Memory B cell (primary cell): ENCODE data around the gene GLYATL1B.
"Not testable (repeated sequence)": the region's sequence is repeated elsewhere in the genome, so short reads cannot be mapped to it uniquely, and the experiment has no call there.

Experiments
- ATAC-seq: fragments of 150-1000 bp; cut with Tn5 transposase; 2 replicates; pipeline ENCODE4 v1.10.0; 2021; ENCODE audit warnings: low read depth, mild to moderate bottlenecking, moderate library complexity
- DNase-seq, 2 donors: peaks; one replicate each; pipeline ENCODE4 v3.0.0; 2022; ENCODE audit warnings: low spot score in 2 of 2
- H3K27ac Mint-ChIP-seq: one replicate; pipeline ENCODE4 v1.8.0; 2022; ENCODE audit warnings: mild to moderate bottlenecking, moderate library complexity, mixed read lengths
- H3K27me3 Mint-ChIP-seq: one replicate; pipeline ENCODE4 v1.8.0; 2022; ENCODE audit warnings: mixed read lengths
- H3K36me3 Mint-ChIP-seq: one replicate; pipeline ENCODE4 v1.8.0; 2022; ENCODE audit warnings: mild to moderate bottlenecking, mixed read lengths
- H3K4me1 Mint-ChIP-seq: one replicate; pipeline ENCODE4 v1.8.0; 2022; ENCODE audit warnings: mixed read lengths
- H3K4me3 Mint-ChIP-seq: one replicate; pipeline ENCODE4 v1.8.0; 2022; ENCODE audit warnings: mild to moderate bottlenecking, moderate library complexity, mixed read lengths
- H3K9me3 Mint-ChIP-seq: one replicate; pipeline ENCODE4 v1.8.0; 2022; ENCODE audit warnings: mixed read lengths

The GLYATL1B gene

GRCh38 chr11:59086007-59086406, at the start of gene GLYATL1B:
Gene GLYATL1B (plus strand): TSS chr11:59086307. CDS start chr11:59086307, 0 bp downstream.
- not testable (repeated sequence) for H3K27me3 Mint-ChIP-seq, ATAC-seq, H3K4me3 Mint-ChIP-seq, H3K27ac Mint-ChIP-seq, H3K9me3 Mint-ChIP-seq, DNase-seq
- H3K4me1 Mint-ChIP-seq, result peaks cover 22% of the 10 kb centered on the region
- peaks cover 15% of the 10 kb centered on the region for H3K36me3 Mint-ChIP-seq

GRCh38 chr11:59036542-59036941, 49.6 kb upstream of the GLYATL1B start:
- H3K27ac Mint-ChIP-seq, ATAC-seq, H3K4me3 Mint-ChIP-seq, H3K27me3 Mint-ChIP-seq, H3K9me3 Mint-ChIP-seq, DNase-seq, H3K4me1 Mint-ChIP-seq: not testable (repeated sequence)
- H3K36me3 Mint-ChIP-seq, result peaks cover 16% of the 10 kb centered on the region

- H3K4me1 Mint-ChIP-seq, H3K9me3 Mint-ChIP-seq, H3K4me3 Mint-ChIP-seq, ATAC-seq, H3K27me3 Mint-ChIP-seq, H3K27ac Mint-ChIP-seq, DNase-seq: not testable (repeated sequence)
- peaks cover 16% of the 10 kb centered on the region for H3K36me3 Mint-ChIP-seq
These were observed 48.7 kb upstream of the GLYATL1B start for GRCh38 chr11:59037434-59037833.

- Mint-ChIP-seq H3K9me3 (no peaks in the 10 kb centered on the region), H3K4me1 (peaks cover 2% of the 10 kb centered on the region), H3K4me3 (no peak overlapping the region), H3K27me3 (no peaks in the 10 kb centered on the region), H3K27ac (no peak overlapping the region), H3K36me3 (peaks cover 23% of the 10 kb centered on the region)
- DNase-seq, result no peak
- ATAC-seq, result no peak
These were observed 45.5 kb upstream of the GLYATL1B start for GRCh38 chr11:59040607-59041006.

GRCh38 chr11:59051383-59051782, 34.7 kb upstream of the GLYATL1B start:
- DNase-seq (peak in 1 of 2 donors; percentile 19), ATAC-seq (peak; percentile 93)
- H3K27ac Mint-ChIP-seq, result peak overlapping the region; percentile 58
- not testable (repeated sequence) for H3K9me3 Mint-ChIP-seq, H3K27me3 Mint-ChIP-seq
- H3K4me3 Mint-ChIP-seq, result peak overlapping the region; percentile 67
- peaks cover 31% of the 10 kb centered on the region for H3K4me1 Mint-ChIP-seq
- H3K36me3 Mint-ChIP-seq, result peaks cover 29% of the 10 kb centered on the region

GRCh38 chr11:59052355-59052754, 33.8 kb upstream of the GLYATL1B start:
- H3K4me1 Mint-ChIP-seq, result peaks cover 36% of the 10 kb centered on the region
- not testable (repeated sequence) for H3K9me3 Mint-ChIP-seq, ATAC-seq, H3K4me3 Mint-ChIP-seq, DNase-seq, H3K27me3 Mint-ChIP-seq
- peak overlapping the region; percentile 75 for H3K27ac Mint-ChIP-seq
- H3K36me3 Mint-ChIP-seq, result peaks cover 29% of the 10 kb centered on the region

GRCh38 chr11:59053387-59053786, 32.7 kb upstream of the GLYATL1B start:
- Mint-ChIP-seq H3K4me1 (peaks cover 39% of the 10 kb centered on the region), H3K27me3 (no peaks in the 10 kb centered on the region), H3K36me3 (peaks cover 27% of the 10 kb centered on the region), H3K4me3 (peak overlapping the region; percentile 22), H3K27ac (peak overlapping the region; percentile 75), H3K9me3 (peaks cover 2% of the 10 kb centered on the region)
- DNase-seq (peak; percentile 52 to 58), ATAC-seq (peak; percentile 43)

GRCh38 chr11:59058120-59059033, 27.7 kb upstream of the GLYATL1B start:
- ATAC-seq, result peak; percentile 88
- H3K9me3 Mint-ChIP-seq, H3K27me3 Mint-ChIP-seq, H3K36me3 Mint-ChIP-seq: not testable (repeated sequence)
- Mint-ChIP-seq H3K4me1 (peaks cover 39% of the 10 kb centered on the region), H3K4me3 (peak overlapping the region; percentile 93), H3K27ac (peak overlapping the region; percentile 84)
- peak; percentile 98 to 99 for DNase-seq

- peaks cover 28% of the 10 kb centered on the region for H3K4me1 Mint-ChIP-seq
- H3K4me3 Mint-ChIP-seq, H3K36me3 Mint-ChIP-seq, ATAC-seq, H3K27ac Mint-ChIP-seq, DNase-seq, H3K9me3 Mint-ChIP-seq, H3K27me3 Mint-ChIP-seq: not testable (repeated sequence)
These were observed 26.0 kb upstream of the GLYATL1B start for GRCh38 chr11:59060096-59060495.

- Mint-ChIP-seq H3K27ac (no peak overlapping the region), H3K4me3 (no peak overlapping the region), H3K9me3 (peaks cover 6% of the 10 kb centered on the region), H3K27me3 (no peaks in the 10 kb centered on the region), H3K4me1 (peaks cover 18% of the 10 kb centered on the region), H3K36me3 (no peaks in the 10 kb centered on the region)
- no peak for ATAC-seq
- no peak for DNase-seq
These were observed 23.2 kb upstream of the GLYATL1B start for GRCh38 chr11:59062602-59063529.

- H3K27me3 Mint-ChIP-seq, H3K36me3 Mint-ChIP-seq, H3K4me3 Mint-ChIP-seq, DNase-seq, H3K27ac Mint-ChIP-seq: not testable (repeated sequence)
- peaks cover 10% of the 10 kb centered on the region for H3K9me3 Mint-ChIP-seq
- ATAC-seq, result peak; percentile 47
- peaks cover 14% of the 10 kb centered on the region for H3K4me1 Mint-ChIP-seq
These were observed 21.9 kb upstream of the GLYATL1B start for GRCh38 chr11:59063996-59064727.

- ATAC-seq (no peak), DNase-seq (no peak)
- Mint-ChIP-seq H3K27me3 (no peaks in the 10 kb centered on the region), H3K27ac (no peak overlapping the region), H3K9me3 (peaks cover 20% of the 10 kb centered on the region), H3K4me1 (peaks cover 3% of the 10 kb centered on the region), H3K36me3 (peaks cover 6% of the 10 kb centered on the region), H3K4me3 (no peak overlapping the region)
These were observed 17.0 kb upstream of the GLYATL1B start for GRCh38 chr11:59069087-59069486.

- peaks cover 6% of the 10 kb centered on the region for H3K36me3 Mint-ChIP-seq
- ATAC-seq (peak; percentile 89), DNase-seq (peak; percentile 35 to 37)
- peaks cover 32% of the 10 kb centered on the region for H3K4me1 Mint-ChIP-seq
- peaks cover 14% of the 10 kb centered on the region for H3K9me3 Mint-ChIP-seq
- H3K4me3 Mint-ChIP-seq, result peak overlapping the region; percentile 22
- peak overlapping the region; percentile 83 for H3K27ac Mint-ChIP-seq
- peaks cover 1% of the 10 kb centered on the region for H3K27me3 Mint-ChIP-seq
These were observed 9.1 kb upstream of the GLYATL1B start for GRCh38 chr11:59076876-59077571.
